Measurements from ENCODE around the gene TSPAN33. TPM values are rescaled to one million over a fixed set of nuclear protein-coding genes. Genes with fewer than 3 reads are reported as not detected.

TSPAN33 gene
- total RNA-seq, 1 donor from 2014 or later, result 14.3 TPM

DNA sequence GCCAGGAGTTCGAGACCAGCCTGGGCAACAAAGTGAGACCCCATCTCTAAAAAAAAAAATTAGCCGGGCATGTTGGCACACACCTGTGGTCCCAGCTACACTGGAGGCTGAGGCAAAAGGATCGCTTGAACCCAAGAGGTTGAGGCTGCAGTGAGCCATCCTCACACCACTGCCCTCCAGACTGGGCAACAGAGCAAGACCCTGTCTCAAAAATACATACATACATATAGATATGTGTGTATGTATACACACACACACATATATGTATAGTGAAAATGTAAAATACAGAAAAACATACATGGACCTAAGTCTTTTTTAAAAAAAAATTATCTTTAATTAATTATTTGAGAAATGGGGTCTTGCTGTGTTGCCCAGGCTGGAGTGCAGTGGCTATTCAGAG is 49.4 kb downstream of the TSPAN33 start:
- TF ChIP-seq, protein P1, sequence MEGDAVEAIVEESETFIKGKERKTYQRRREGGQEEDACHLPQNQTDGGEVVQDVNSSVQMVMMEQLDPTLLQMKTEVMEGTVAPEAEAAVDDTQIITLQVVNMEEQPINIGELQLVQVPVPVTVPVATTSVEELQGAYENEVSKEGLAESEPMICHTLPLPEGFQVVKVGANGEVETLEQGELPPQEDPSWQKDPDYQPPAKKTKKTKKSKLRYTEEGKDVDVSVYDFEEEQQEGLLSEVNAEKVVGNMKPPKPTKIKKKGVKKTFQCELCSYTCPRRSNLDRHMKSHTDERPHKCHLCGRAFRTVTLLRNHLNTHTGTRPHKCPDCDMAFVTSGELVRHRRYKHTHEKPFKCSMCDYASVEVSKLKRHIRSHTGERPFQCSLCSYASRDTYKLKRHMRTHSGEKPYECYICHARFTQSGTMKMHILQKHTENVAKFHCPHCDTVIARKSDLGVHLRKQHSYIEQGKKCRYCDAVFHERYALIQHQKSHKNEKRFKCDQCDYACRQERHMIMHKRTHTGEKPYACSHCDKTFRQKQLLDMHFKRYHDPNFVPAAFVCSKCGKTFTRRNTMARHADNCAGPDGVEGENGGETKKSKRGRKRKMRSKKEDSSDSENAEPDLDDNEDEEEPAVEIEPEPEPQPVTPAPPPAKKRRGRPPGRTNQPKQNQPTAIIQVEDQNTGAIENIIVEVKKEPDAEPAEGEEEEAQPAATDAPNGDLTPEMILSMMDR (conservative IDR thresholded peaks at IDR 0.05; ENCODE audit: low read depth, low read length), result no peak
- no peak for DNase-seq (ENCODE audit: low read depth)
- H3K4me3 ChIP-seq (ENCODE audit: low read depth, low read length), result no peak overlapping the region

GRCh38 chr7:129197771-129198170 is 53.3 kb downstream of the TSPAN33 start:
- no peak for DNase-seq (ENCODE audit: low read depth)
- TF ChIP-seq, protein P1 (conservative IDR thresholded peaks at IDR 0.05; ENCODE audit: low read depth, low read length), result no peak
- no peak overlapping the region for H3K4me3 ChIP-seq (ENCODE audit: low read depth, low read length)

DNA sequence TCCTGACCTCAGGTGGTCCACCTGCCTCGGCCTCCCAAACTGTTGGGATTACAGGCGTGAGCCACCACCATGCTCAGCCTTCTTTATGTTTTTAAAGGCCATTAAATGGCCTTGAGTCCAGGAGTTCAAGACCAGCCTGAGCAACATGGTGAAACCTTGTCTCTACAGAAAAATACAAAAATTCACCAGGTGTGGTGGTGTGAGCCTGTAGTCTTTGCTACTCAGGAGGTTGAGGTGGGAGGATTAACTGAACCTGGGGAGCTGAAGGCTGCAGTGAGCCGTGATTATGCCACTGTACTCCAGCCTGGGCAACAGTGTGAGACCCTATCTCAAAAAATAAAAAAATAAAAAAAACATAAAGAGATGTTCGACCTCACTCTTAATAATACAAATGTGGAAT is 54.9 kb downstream of the TSPAN33 start:
- TF ChIP-seq, protein P1 (conservative IDR thresholded peaks at IDR 0.05; ENCODE audit: low read depth, low read length), result no peak
- no peak overlapping the region for H3K4me3 ChIP-seq (ENCODE audit: low read depth, low read length)
- DNase-seq (ENCODE audit: low read depth), result no peak

GRCh38 chr7:129202058-129202777 is 57.7 kb downstream of the TSPAN33 start:
- TF ChIP-seq, protein P1 (conservative IDR thresholded peaks at IDR 0.05; ENCODE audit: low read depth, low read length), result no peak
- DNase-seq (ENCODE audit: low read depth), result no peak
- H3K4me3 ChIP-seq (ENCODE audit: low read depth, low read length), result no peak overlapping the region

- H3K4me3 ChIP-seq (ENCODE audit: low read depth, low read length), result no peak overlapping the region
- TF ChIP-seq, protein P1 (conservative IDR thresholded peaks at IDR 0.05; ENCODE audit: low read depth, low read length), result no peak
- no peak for DNase-seq (ENCODE audit: low read depth)
These were observed 58.7 kb downstream of the TSPAN33 start for GRCh38 chr7:129203050-129203741.

DNA sequence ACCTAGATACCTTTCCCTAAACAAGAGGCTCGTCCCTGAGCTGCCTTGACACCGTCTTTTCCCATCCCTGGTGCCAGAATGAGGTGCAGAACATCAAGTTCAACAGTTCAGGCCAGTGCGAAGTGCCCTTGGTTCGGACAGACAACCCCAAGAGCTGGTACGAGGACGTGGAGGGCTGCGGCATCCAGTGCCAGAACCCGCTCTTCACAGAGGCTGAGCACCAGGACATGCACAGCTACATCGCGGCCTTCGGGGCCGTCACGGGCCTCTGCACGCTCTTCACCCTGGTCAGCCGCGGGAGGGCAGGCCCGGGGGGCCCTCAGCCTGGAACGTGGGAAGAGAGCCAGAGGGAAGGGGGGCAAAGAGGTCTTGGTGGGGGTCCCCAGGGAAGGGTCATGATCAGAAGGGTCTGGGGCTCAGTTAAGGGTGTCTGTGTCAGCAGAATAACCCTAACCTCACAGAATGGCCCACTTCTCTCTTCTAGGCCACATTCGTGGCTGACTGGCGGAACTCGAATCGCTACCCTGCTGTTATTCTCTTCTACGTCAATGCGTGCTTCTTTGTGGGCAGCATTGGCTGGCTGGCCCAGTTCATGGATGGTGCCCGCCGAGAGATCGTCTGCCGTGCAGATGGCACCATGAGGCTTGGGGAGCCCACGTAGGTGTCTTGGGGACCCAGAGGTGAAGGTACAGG is 60.8 kb downstream of the TSPAN33 start:
- DNase-seq (ENCODE audit: low read depth), result no peak
- TF ChIP-seq, protein P1 (conservative IDR thresholded peaks at IDR 0.05; ENCODE audit: low read depth, low read length), result no peak
- no peak overlapping the region for H3K4me3 ChIP-seq (ENCODE audit: low read depth, low read length)
